ENCODE results near the gene MTG1.

GRCh38 chr10:133405844-133406527 lies 12.0 kb downstream of the MTG1 start:
- TF ChIP-seq, protein P1, sequence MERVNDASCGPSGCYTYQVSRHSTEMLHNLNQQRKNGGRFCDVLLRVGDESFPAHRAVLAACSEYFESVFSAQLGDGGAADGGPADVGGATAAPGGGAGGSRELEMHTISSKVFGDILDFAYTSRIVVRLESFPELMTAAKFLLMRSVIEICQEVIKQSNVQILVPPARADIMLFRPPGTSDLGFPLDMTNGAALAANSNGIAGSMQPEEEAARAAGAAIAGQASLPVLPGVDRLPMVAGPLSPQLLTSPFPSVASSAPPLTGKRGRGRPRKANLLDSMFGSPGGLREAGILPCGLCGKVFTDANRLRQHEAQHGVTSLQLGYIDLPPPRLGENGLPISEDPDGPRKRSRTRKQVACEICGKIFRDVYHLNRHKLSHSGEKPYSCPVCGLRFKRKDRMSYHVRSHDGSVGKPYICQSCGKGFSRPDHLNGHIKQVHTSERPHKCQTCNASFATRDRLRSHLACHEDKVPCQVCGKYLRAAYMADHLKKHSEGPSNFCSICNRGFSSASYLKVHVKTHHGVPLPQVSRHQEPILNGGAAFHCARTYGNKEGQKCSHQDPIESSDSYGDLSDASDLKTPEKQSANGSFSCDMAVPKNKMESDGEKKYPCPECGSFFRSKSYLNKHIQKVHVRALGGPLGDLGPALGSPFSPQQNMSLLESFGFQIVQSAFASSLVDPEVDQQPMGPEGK (CRISPR knock-in tag; IDR thresholded peaks at IDR 0.05; ENCODE audit: borderline replicate concordance): no peak
- TF ChIP-seq ZNF70 (CRISPR knock-in tag; IDR thresholded peaks at IDR 0.05) (no peak), ZNF8 (CRISPR knock-in tag; IDR thresholded peaks at IDR 0.05) (no peak), ZC3H10 (CRISPR knock-in tag; IDR thresholded peaks at IDR 0.05) (no peak), PPARA (CRISPR knock-in tag; IDR thresholded peaks at IDR 0.05; ENCODE audit: borderline replicate concordance) (no peak), OSR1 (CRISPR knock-in tag; IDR thresholded peaks at IDR 0.05) (no peak), RARB (CRISPR knock-in tag; IDR thresholded peaks at IDR 0.05) (no peak), TSHZ2 (CRISPR knock-in tag; IDR thresholded peaks at IDR 0.05) (no peak), ZNF565 (CRISPR knock-in tag; conservative IDR thresholded peaks at IDR 0.05; ENCODE audit: low read depth) (no peak), BACH2 (CRISPR knock-in tag; IDR thresholded peaks at IDR 0.05; ENCODE audit: borderline replicate concordance) (no peak), ZFP3 (CRISPR knock-in tag; IDR thresholded peaks at IDR 0.05) (no peak), GLIS3 (CRISPR knock-in tag; IDR thresholded peaks at IDR 0.05) (no peak)
- TF ChIP-seq, protein P2, sequence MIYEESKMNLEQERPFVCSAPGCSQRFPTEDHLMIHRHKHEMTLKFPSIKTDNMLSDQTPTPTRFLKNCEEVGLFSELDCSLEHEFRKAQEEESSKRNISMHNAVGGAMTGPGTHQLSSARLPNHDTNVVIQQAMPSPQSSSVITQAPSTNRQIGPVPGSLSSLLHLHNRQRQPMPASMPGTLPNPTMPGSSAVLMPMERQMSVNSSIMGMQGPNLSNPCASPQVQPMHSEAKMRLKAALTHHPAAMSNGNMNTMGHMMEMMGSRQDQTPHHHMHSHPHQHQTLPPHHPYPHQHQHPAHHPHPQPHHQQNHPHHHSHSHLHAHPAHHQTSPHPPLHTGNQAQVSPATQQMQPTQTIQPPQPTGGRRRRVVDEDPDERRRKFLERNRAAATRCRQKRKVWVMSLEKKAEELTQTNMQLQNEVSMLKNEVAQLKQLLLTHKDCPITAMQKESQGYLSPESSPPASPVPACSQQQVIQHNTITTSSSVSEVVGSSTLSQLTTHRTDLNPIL (CRISPR knock-in tag; IDR thresholded peaks at IDR 0.05; ENCODE audit: low read depth): no peak

Measured in SK-N-SH treated with all-trans-retinoic acid at 6 μM for 48 hours (cell line).